Measurements from ENCODE around the gene ERCC4.

The ERCC4 gene

GRCh38 chr16:13988038-13988437 is 68.1 kb downstream of the ERCC4 start:
- in situ Hi-C loops (cut with MboI; ENCODE audit: low sequenced_read_pairs), result no loop called here

DNA sequence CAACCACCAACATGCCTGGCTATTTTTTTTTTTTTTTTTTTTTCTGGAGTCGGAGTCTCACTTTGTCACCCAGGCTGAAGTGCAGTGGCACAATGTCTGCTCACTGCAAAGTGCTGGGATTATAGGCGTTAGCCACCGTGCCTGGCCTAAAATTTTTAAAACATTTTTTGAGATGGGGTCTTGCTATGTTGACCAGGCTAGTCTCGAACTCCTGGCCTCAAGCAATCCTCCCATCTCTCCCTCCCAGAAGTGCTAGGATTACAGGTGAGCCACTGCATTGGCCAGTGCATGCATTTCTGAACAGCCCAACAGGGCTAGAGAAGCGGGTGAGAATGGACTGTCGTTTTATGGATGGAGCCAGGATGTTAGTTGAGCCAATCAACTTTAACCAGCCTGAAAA is 72.4 kb downstream of the ERCC4 start:
- in situ Hi-C loops (cut with MboI; ENCODE audit: low sequenced_read_pairs), result no loop called here

GRCh38 chr16:13992976-13993375 is 73.0 kb downstream of the ERCC4 start:
- in situ Hi-C loops (cut with MboI; ENCODE audit: low sequenced_read_pairs), result no loop called here

DNA sequence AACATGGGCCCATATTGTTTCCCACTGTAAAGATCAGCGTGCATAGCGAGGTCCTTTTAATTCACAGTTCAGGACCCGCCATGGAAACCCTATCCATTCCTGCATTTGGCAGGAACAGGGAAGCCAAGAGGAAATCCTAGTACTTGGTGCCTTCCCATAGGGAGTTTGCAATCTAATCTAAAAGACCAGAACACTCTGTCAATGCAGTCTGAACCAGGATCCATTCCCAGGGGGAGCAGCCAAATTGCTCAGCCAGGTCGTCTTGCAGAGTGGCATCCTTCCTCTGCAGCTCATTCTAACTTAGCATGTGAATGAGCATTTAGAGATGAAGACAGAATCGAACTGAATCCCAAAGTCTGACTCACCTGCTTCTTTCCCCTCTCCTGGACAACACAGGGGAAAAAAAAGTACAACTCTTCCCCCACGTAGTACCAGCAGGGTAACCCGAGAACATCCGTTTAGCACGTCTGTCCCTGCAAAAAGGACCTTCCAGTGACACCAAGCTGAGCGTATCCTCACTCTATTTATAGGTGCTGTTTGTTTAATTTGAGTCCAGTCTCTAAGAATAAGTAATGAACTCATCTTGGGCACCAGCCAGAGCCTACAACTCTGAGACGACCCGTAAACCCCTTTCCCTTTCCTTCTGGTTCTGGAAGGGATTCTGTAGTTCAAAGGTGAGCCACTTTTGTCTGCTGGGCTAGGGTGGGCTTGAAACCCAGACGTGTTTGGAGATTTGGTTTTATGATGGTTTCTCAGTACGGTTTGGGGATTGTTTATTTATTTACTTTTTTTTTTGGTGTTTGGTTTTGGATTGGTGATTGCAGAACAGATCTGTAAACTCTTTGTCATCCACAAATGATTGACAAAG is 74.5 kb downstream of the ERCC4 start:
- in situ Hi-C loops (cut with MboI; ENCODE audit: low sequenced_read_pairs), result no loop called here

GRCh38 chr16:13995194-13995593 is 75.2 kb downstream of the ERCC4 start:
- in situ Hi-C loops (cut with MboI; ENCODE audit: low sequenced_read_pairs), result no loop called here

GRCh38 chr16:13996778-13997288 is 76.9 kb downstream of the ERCC4 start:
- in situ Hi-C loops (cut with MboI; ENCODE audit: low sequenced_read_pairs), result no loop called here

GRCh38 chr16:13997526-13997925 is 77.6 kb downstream of the ERCC4 start:
- in situ Hi-C loops (cut with MboI; ENCODE audit: low sequenced_read_pairs), result no loop called here

- in situ Hi-C loops (cut with MboI; ENCODE audit: low sequenced_read_pairs), result no loop called here
These were observed 78.0 kb downstream of the ERCC4 start for GRCh38 chr16:13997933-13998332.

- in situ Hi-C loops (cut with MboI; ENCODE audit: low sequenced_read_pairs), result no loop called here
These were observed 79.3 kb downstream of the ERCC4 start for GRCh38 chr16:13999071-13999894.

DNA sequence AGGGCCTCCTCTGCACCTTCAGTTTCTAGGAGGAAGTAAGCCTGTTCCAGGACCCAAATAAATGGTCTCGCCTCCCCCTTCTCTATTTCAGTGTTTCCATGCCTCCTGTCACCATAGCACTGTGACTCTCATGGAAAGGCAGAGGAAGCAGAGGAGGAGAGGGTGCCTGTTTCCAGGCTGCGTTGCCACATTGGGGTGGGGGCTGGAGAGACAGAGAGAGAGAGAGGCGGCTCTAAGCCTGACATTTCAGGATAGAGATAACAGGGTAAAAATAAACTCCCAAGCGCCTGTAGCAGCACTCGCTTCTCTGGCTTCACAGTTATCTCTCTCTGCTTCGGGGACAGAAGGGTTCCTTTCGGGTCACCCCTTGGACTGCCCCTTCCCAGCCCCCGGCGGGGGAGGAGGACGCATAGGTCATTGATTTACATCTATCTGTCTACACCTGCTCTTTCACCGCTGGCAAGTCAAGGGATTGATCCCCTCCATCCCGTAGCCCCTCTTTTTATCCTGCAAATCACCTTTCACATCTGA is 80.0 kb downstream of the ERCC4 start:
- in situ Hi-C loops (cut with MboI; ENCODE audit: low sequenced_read_pairs), result no loop called here

DNA sequence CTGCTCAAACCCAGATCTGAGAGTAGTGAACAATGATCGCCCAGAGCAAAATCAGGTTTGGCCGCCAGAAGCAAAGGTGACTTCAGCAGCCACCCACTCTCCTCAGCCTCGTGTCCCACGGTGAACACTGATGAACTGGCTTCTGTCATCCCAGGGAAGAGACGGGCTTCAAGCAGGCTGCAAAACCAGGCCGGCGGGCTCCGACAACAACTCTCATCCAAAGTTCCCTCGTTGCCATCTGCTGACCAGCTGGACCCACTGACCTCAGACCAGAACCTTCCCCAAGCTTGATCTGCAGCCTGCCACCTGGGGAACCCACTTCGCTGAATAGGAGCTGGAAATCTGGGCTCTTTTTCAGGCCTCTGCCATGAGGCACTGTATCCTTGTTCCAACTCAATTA is 81.6 kb downstream of the ERCC4 start:
- in situ Hi-C loops (cut with MboI; ENCODE audit: low sequenced_read_pairs), result no loop called here

Data from hTERT RPE-1 (cell line).